HepG2 (cell line): ENCODE results near the gene CYSRT1. TPM values are rescaled to one million over a fixed set of nuclear protein-coding genes. Genes with fewer than 3 reads are reported as not detected.

Experiments
- ATAC-seq: fragments of 200-7000 bp; cut with Tn5 transposase; 3 replicates; pipeline ENCODE4 v1.9.1; 2020; ENCODE audit warnings: mild to moderate bottlenecking, moderate library complexity
- BruUV-seq: library from RNA; stranded (reverse); fragments of 400-500 nt; replicated peaks from 2 replicates; lab custom pipeline; 2021; lab: Mats Ljungman, UMichigan
- CTCF ChIA-PET: fragments of 300-600 bp; formaldehyde crosslinking; extraction: SDS; loops from one replicate; lab custom pipeline; 2021; ENCODE audit warnings: low total read pairs, inconsistent platforms, low intra/inter-chr PET ratio; lab: Yijun Ruan, JAX
- POLR2A ChIA-PET: fragments of 350-600 bp; sonication (Branson Sonifier 250); formaldehyde crosslinking; loops from one replicate; lab custom pipeline; 2020; ENCODE audit warnings: antibody characterized with exemption, inconsistent platforms; lab: Yijun Ruan, JAX
- DNase-seq: peaks from one replicate; pipeline ENCODE4 v3.0.0-alpha.2; 2015; ENCODE audit warnings: low spot score
- FAIRE-seq: peaks from 3 replicates; lab custom pipeline; 2011; peaks lifted over from hg19 to GRCh38; lab: Jason Lieb, UNC
- H2AFZ ChIP-seq: one replicate; pipeline ENCODE4 v1.6.1; 2011; ENCODE audit warnings: low read length, inconsistent platforms
- H3K27ac ChIP-seq: fragments of 300-600 bp; 3 replicates; pipeline ENCODE4 v1.8.0; 2011; ENCODE audit warnings: mixed run types, mild to moderate bottlenecking, mixed read lengths, low read length, inconsistent platforms; ENCODE audit not compliant: insufficient read depth; ENCODE audit errors: extremely low read length
- H3K27me3 ChIP-seq, 2 experiments: fragments of 200-600 bp in 1 of 2; 2 replicates in 1 of 2; 3 replicates in 1 of 2; pipeline versions ENCODE4 v1.6.0 to v1.8.0; 2011; ENCODE audit warnings: low read length in 2 of 2, mild to moderate bottlenecking in 2 of 2, moderate library complexity in 2 of 2, inconsistent platforms in 1 of 2; ENCODE audit not compliant: insufficient read depth in 2 of 2, control insufficient read depth in 1 of 2
- H3K36me3 ChIP-seq, 2 experiments: fragments of 200-600 bp in 1 of 2; replicated peaks in 1 of 2; 2 replicates in 1 of 2; 3 replicates in 1 of 2; pipeline versions ENCODE4 v1.5.1 to v1.8.0; 2011; ENCODE audit warnings: low read length in 2 of 2, inconsistent platforms in 1 of 2; ENCODE audit not compliant: insufficient read depth in 2 of 2, control insufficient read depth in 1 of 2
- H3K4me1 ChIP-seq: 2 replicates; pipeline ENCODE4 v1.5.1; 2012; ENCODE audit warnings: low read length, inconsistent platforms; ENCODE audit not compliant: insufficient read depth
- H3K4me2 ChIP-seq: 2 replicates; pipeline ENCODE4 v1.6.0; 2011; ENCODE audit warnings: low read depth, low read length, inconsistent platforms
- H3K4me3 ChIP-seq, 3 experiments: fragments of 200-600 bp in 1 of 3; sonication (generic), shearing (Covaris generic) in 1 of 3; replicated peaks in 1 of 3; 2 replicates each; pipeline ENCODE4 v1.5.1; 2011 to 2016; ENCODE audit warnings: low read length in 3 of 3, inconsistent platforms in 2 of 3, low read depth in 2 of 3, mild to moderate bottlenecking in 2 of 3, control low read depth in 1 of 3, mixed read lengths in 1 of 3; ENCODE audit not compliant: insufficient read depth in 1 of 3
- H3K79me2 ChIP-seq: one replicate; pipeline ENCODE4 v1.6.1; 2011; ENCODE audit warnings: low read length, inconsistent platforms; ENCODE audit not compliant: insufficient read depth
- H3K9ac ChIP-seq: 2 replicates; pipeline ENCODE4 v1.6.0; 2011; ENCODE audit warnings: mild to moderate bottlenecking, low read depth, low read length, inconsistent platforms; ENCODE audit not compliant: insufficient read depth
- H3K9me3 ChIP-seq: 2 replicates; pipeline ENCODE4 v1.5.1; 2012; ENCODE audit warnings: mild to moderate bottlenecking, low read length
- H4K20me1 ChIP-seq: 2 replicates; pipeline ENCODE4 v1.6.0; 2011; ENCODE audit warnings: inconsistent platforms, mild to moderate bottlenecking, low read length, moderate library complexity; ENCODE audit not compliant: insufficient read depth
- RFX5 ChIP-seq: IDR thresholded peaks from 2 replicates; pipeline ENCODE4 v1.6.1; 2011; ENCODE audit warnings: low read depth, low read length, improper control_type of control experiment
- ZNF44 ChIP-seq: sonication (generic); formaldehyde crosslinking; IDR thresholded peaks from 2 replicates; pipeline ENCODE4 v1.5.1; 2020; ENCODE audit warnings: mild to moderate bottlenecking, missing genetic modification reagents
- WGBS: methylation state at CpG from one replicate; pipeline ENCODE4 v1.1.6; 2017; ENCODE audit warnings: low lambda C conversion rate; 5-methylcytosine and 5-hydroxymethylcytosine counted together
- in situ Hi-C: cut with HindIII; loops from 2 replicates; pipeline ENCODE4 v1.10.0; 2017; ENCODE audit warnings: low pct_unique_long_range_greater_than_20kb; ENCODE audit not compliant: extremely low pct_ligation_motif_present
- intact Hi-C: fragments of 100-400 bp; cut with micrococcal nuclease; formaldehyde crosslinking; loops from one replicate; pipeline ENCODE4 v1.10.0; 2022; ENCODE audit not compliant: unreplicated experiment
- polyA plus RNA-seq, 8 experiments: library from polyadenylated mRNA; depleted of rRNA in 3 of 8; stranded (reverse) in 7 of 8; unstranded in 1 of 8; fragments of >200 nt; fragmentation: Illumina TruSeq in 4 of 8; extraction: Trizol in 4 of 8; gene quantifications; 2 replicates each; pipeline versions ENCODE4 v1.2.1 to v1.2.3, GENCODE V29; 2011 to 2016; ENCODE audit warnings: low read depth in 4 of 8, missing spikeins in 1 of 8, mixed read lengths in 1 of 8; ENCODE audit not compliant: insufficient read depth in 1 of 8
- total RNA-seq, 5 experiments: library from RNA; depleted of rRNA; stranded (reverse); fragments of >200 nt; fragmentation: Illumina TruSeq; extraction: Trizol; gene quantifications; 2 replicates each; pipeline ENCODE4 v1.2.3, GENCODE V29; 2016; ENCODE audit warnings: low read depth in 1 of 5
- TF ChIP-seq, protein P1 (sequence below): fragments of 450-650 bp; IDR thresholded peaks from 2 replicates; pipeline ENCODE4 v1.6.1; 2017; ENCODE audit warnings: mild to moderate bottlenecking

The CYSRT1 gene
- total and polyA plus RNA-seq, 2 of the 13 experiments (the other 11 are each of a cell fraction or from before 2014, with no cell fraction given) = 1.5 to 2.1 TPM

GRCh38 chr9:137215196-137215986, 9.6 kb upstream of the CYSRT1 start:
- Histone ChIP-seq H3K9ac (no peak overlapping the region), H3K27ac (no peak overlapping the region), H3K4me3 (no peak overlapping the region), H3K4me2 (no peak overlapping the region), H3K4me1 (peaks cover 29% of the 10 kb centered on the region), H3K79me2 (peaks cover 3% of the 10 kb centered on the region)
- BruUV-seq = no TSS peak
- CTCF ChIA-PET = no interaction called here
- ATAC-seq = no peak
- TF ChIP-seq, protein P1, sequence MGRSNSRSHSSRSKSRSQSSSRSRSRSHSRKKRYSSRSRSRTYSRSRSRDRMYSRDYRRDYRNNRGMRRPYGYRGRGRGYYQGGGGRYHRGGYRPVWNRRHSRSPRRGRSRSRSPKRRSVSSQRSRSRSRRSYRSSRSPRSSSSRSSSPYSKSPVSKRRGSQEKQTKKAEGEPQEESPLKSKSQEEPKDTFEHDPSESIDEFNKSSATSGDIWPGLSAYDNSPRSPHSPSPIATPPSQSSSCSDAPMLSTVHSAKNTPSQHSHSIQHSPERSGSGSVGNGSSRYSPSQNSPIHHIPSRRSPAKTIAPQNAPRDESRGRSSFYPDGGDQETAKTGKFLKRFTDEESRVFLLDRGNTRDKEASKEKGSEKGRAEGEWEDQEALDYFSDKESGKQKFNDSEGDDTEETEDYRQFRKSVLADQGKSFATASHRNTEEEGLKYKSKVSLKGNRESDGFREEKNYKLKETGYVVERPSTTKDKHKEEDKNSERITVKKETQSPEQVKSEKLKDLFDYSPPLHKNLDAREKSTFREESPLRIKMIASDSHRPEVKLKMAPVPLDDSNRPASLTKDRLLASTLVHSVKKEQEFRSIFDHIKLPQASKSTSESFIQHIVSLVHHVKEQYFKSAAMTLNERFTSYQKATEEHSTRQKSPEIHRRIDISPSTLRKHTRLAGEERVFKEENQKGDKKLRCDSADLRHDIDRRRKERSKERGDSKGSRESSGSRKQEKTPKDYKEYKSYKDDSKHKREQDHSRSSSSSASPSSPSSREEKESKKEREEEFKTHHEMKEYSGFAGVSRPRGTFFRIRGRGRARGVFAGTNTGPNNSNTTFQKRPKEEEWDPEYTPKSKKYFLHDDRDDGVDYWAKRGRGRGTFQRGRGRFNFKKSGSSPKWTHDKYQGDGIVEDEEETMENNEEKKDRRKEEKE = no peak
- TF ChIP-seq ZNF44 (no peak), RFX5 (no peak)
- TF ChIP-seq, all 625 proteins: peak for 0
- FAIRE-seq (no peak), DNase-seq (no peak)
- Histone ChIP-seq H2AFZ (no peak overlapping the region), H3K9me3 (no peaks in the 10 kb centered on the region), H4K20me1 (peaks cover 4% of the 10 kb centered on the region; the same call in 1 of the 2 replicates), H3K36me3 (no peaks in the 10 kb centered on the region; a peak in 1 of 5 replicates), H3K27me3 (no peaks in the 10 kb centered on the region)
- in situ Hi-C loops = no loop called here
- intact Hi-C loops = no loop called here
- POLR2A ChIA-PET = interaction anchor here (1.3 to 13.4 kb wide), 2 partner anchors 11 to 16 kb away, joined by 3 to 225 read pairs; partner anchors contain the start of genes NDOR1, TMEM203 and TPRN
- WGBS = 98% methylated on average over 15 of the region's 22 CpGs
